GM12891 (cell line): ENCODE results near the gene TMEM109.

Experiments used
- POLR2A ChIP-seq: IDR thresholded peaks from 2 replicates; pipeline ENCODE4 v1.6.1; 2011; ENCODE audit warnings: low read depth, low read length, control low read depth
- POLR2AphosphoS5 ChIP-seq: IDR thresholded peaks from 2 replicates; pipeline ENCODE4 v1.6.1; 2011; ENCODE audit warnings: low read depth, low read length, control low read depth

- no peak for TF ChIP-seq POLR2A
- no peak for TF ChIP-seq POLR2AphosphoS5
Observed at GRCh38 chr11:60959431-60959830, 45.5 kb downstream of the TMEM109 start.
